ENCODE measurements around the gene CALR3. TPM values are rescaled to one million over a fixed set of nuclear protein-coding genes. Genes with fewer than 3 reads are reported as not detected.

CALR3 gene
- total RNA-seq, 1 experiment from 2014 or later = 0.71 TPM

GRCh38 chr19:16446108-16446723, 49.8 kb downstream of the CALR3 start:
- no peaks in the 10 kb centered on the region; the same call in 1 of the 2 replicates for H4K20me1 ChIP-seq (ENCODE audit: insufficient read depth, low read depth, low read length)
- peak overlapping the region; percentile 49 for H3K4me3 ChIP-seq (ENCODE audit: low read length)
- peak overlapping the region; percentile 73 for H3K4me2 ChIP-seq (ENCODE audit: low read depth, low read length, poor library complexity, severe bottlenecking)
- H3K9ac ChIP-seq (ENCODE audit: low read length) = peak overlapping the region; percentile 86
- no peak overlapping the region for H2AFZ ChIP-seq (ENCODE audit: low read length)
- H3K9me2 ChIP-seq (replicated peaks; ENCODE audit: insufficient read depth, low read length) = no peaks in the 10 kb centered on the region
- H3K27ac ChIP-seq (ENCODE audit: low read length) = peak overlapping the region; percentile 99
- H3K4me1 ChIP-seq (ENCODE audit: low read length) = peaks cover 95% of the 10 kb centered on the region
- no peaks in the 10 kb centered on the region for H3K36me3 ChIP-seq (ENCODE audit: insufficient read depth, low read length)
- no peaks in the 10 kb centered on the region for H3K9me3 ChIP-seq (ENCODE audit: low read length)
- H3K27me3 ChIP-seq (ENCODE audit: low read length) = no peaks in the 10 kb centered on the region
- peak; percentile 90 for DNase-seq
- H3K79me2 ChIP-seq (ENCODE audit: low read length) = peaks cover 53% of the 10 kb centered on the region

- H3K9ac ChIP-seq (ENCODE audit: low read length) = peak overlapping the region; percentile 86
- H4K20me1 ChIP-seq (ENCODE audit: insufficient read depth, low read depth, low read length) = no peaks in the 10 kb centered on the region; the same call in 1 of the 2 replicates
- no peaks in the 10 kb centered on the region for H3K9me3 ChIP-seq (ENCODE audit: low read length)
- peak overlapping the region; percentile 49 for H3K4me3 ChIP-seq (ENCODE audit: low read length)
- peaks cover 6% of the 10 kb centered on the region; the same call in 1 of the 2 replicates for H3K36me3 ChIP-seq (ENCODE audit: insufficient read depth, low read length)
- H3K27ac ChIP-seq (ENCODE audit: low read length) = peak overlapping the region; percentile 99
- no peaks in the 10 kb centered on the region for H3K9me2 ChIP-seq (replicated peaks; ENCODE audit: insufficient read depth, low read length)
- no peaks in the 10 kb centered on the region for H3K27me3 ChIP-seq (ENCODE audit: low read length)
- peaks cover 51% of the 10 kb centered on the region for H3K79me2 ChIP-seq (ENCODE audit: low read length)
- no peak overlapping the region for H2AFZ ChIP-seq (ENCODE audit: low read length)
- H3K4me1 ChIP-seq (ENCODE audit: low read length) = peaks cover 87% of the 10 kb centered on the region
- DNase-seq = peak; percentile 93
- peak overlapping the region; percentile 73 for H3K4me2 ChIP-seq (ENCODE audit: low read depth, low read length, poor library complexity, severe bottlenecking)
These were observed 50.5 kb downstream of the CALR3 start for GRCh38 chr19:16445238-16446107.

GRCh38 chr19:16444269-16444600, 51.7 kb downstream of the CALR3 start:
- peaks cover 78% of the 10 kb centered on the region for H3K4me1 ChIP-seq (ENCODE audit: low read length)
- H3K9me3 ChIP-seq (ENCODE audit: low read length) = no peaks in the 10 kb centered on the region
- H2AFZ ChIP-seq (ENCODE audit: low read length) = no peak overlapping the region
- H3K4me3 ChIP-seq (ENCODE audit: low read length) = peak overlapping the region; percentile 39; the same call in 1 of the 2 replicates
- no peaks in the 10 kb centered on the region; the same call in 1 of the 2 replicates for H4K20me1 ChIP-seq (ENCODE audit: insufficient read depth, low read depth, low read length)
- no peaks in the 10 kb centered on the region for H3K9me2 ChIP-seq (replicated peaks; ENCODE audit: insufficient read depth, low read length)
- H3K36me3 ChIP-seq (ENCODE audit: insufficient read depth, low read length) = peaks cover 11% of the 10 kb centered on the region; the same call in 1 of the 2 replicates
- peaks cover 39% of the 10 kb centered on the region for H3K79me2 ChIP-seq (ENCODE audit: low read length)
- H3K27me3 ChIP-seq (ENCODE audit: low read length) = no peaks in the 10 kb centered on the region
- peak overlapping the region; percentile 99 for H3K27ac ChIP-seq (ENCODE audit: low read length)
- peak overlapping the region; percentile 86 for H3K9ac ChIP-seq (ENCODE audit: low read length)
- H3K4me2 ChIP-seq (ENCODE audit: low read depth, low read length, poor library complexity, severe bottlenecking) = peak overlapping the region; percentile 73
- DNase-seq = peak; percentile 80

GRCh38 chr19:16442386-16443276, 53.3 kb downstream of the CALR3 start:
- peak overlapping the region; percentile 7; the same call in 1 of the 2 replicates for H3K4me3 ChIP-seq (ENCODE audit: low read length)
- H3K27ac ChIP-seq (ENCODE audit: low read length) = peak overlapping the region; percentile 99
- H3K79me2 ChIP-seq (ENCODE audit: low read length) = peaks cover 29% of the 10 kb centered on the region
- H3K4me2 ChIP-seq (ENCODE audit: low read depth, low read length, poor library complexity, severe bottlenecking) = peak overlapping the region; percentile 73
- no peaks in the 10 kb centered on the region for H3K27me3 ChIP-seq (ENCODE audit: low read length)
- no peaks in the 10 kb centered on the region for H3K9me2 ChIP-seq (replicated peaks; ENCODE audit: insufficient read depth, low read length)
- no peaks in the 10 kb centered on the region for H4K20me1 ChIP-seq (ENCODE audit: insufficient read depth, low read depth, low read length)
- H3K4me1 ChIP-seq (ENCODE audit: low read length) = peaks cover 62% of the 10 kb centered on the region
- DNase-seq = peak; percentile 51
- peaks cover 17% of the 10 kb centered on the region; the same call in 1 of the 2 replicates for H3K36me3 ChIP-seq (ENCODE audit: insufficient read depth, low read length)
- no peaks in the 10 kb centered on the region for H3K9me3 ChIP-seq (ENCODE audit: low read length)
- no peak overlapping the region for H2AFZ ChIP-seq (ENCODE audit: low read length)
- H3K9ac ChIP-seq (ENCODE audit: low read length) = peak overlapping the region; percentile 63

- peak; percentile 83 for DNase-seq
- H3K4me3 ChIP-seq (ENCODE audit: low read length) = no peak overlapping the region
- H3K27me3 ChIP-seq (ENCODE audit: low read length) = no peaks in the 10 kb centered on the region
- H3K9me3 ChIP-seq (ENCODE audit: low read length) = no peaks in the 10 kb centered on the region
- H3K9me2 ChIP-seq (replicated peaks; ENCODE audit: insufficient read depth, low read length) = no peaks in the 10 kb centered on the region
- H3K79me2 ChIP-seq (ENCODE audit: low read length) = peaks cover 32% of the 10 kb centered on the region
- peak overlapping the region; percentile 63 for H3K9ac ChIP-seq (ENCODE audit: low read length)
- peaks cover 27% of the 10 kb centered on the region; the same call in 1 of the 2 replicates for H3K36me3 ChIP-seq (ENCODE audit: insufficient read depth, low read length)
- H3K4me2 ChIP-seq (ENCODE audit: low read depth, low read length, poor library complexity, severe bottlenecking) = peak overlapping the region; percentile 73
- H3K27ac ChIP-seq (ENCODE audit: low read length) = peak overlapping the region; percentile 99
- H4K20me1 ChIP-seq (ENCODE audit: insufficient read depth, low read depth, low read length) = no peaks in the 10 kb centered on the region
- H3K4me1 ChIP-seq (ENCODE audit: low read length) = peaks cover 56% of the 10 kb centered on the region
- no peak overlapping the region for H2AFZ ChIP-seq (ENCODE audit: low read length)
These were observed 54.3 kb downstream of the CALR3 start for GRCh38 chr19:16441661-16442162.

GRCh38 chr19:16436780-16437332, 59.1 kb downstream of the CALR3 start:
- Histone ChIP-seq H3K4me1 (ENCODE audit: low read length) (peaks cover 12% of the 10 kb centered on the region), H3K9me2 (replicated peaks; ENCODE audit: insufficient read depth, low read length) (no peaks in the 10 kb centered on the region), H3K27ac (ENCODE audit: low read length) (peak overlapping the region; percentile 29), H3K36me3 (ENCODE audit: insufficient read depth, low read length) (peaks cover 52% of the 10 kb centered on the region), H3K4me2 (ENCODE audit: low read depth, low read length, poor library complexity, severe bottlenecking) (no peak overlapping the region), H3K27me3 (ENCODE audit: low read length) (no peaks in the 10 kb centered on the region), H3K9me3 (ENCODE audit: low read length) (no peaks in the 10 kb centered on the region), H3K79me2 (ENCODE audit: low read length) (peaks cover 21% of the 10 kb centered on the region), H4K20me1 (ENCODE audit: insufficient read depth, low read depth, low read length) (no peaks in the 10 kb centered on the region), H2AFZ (ENCODE audit: low read length) (no peak overlapping the region), H3K4me3 (ENCODE audit: low read length) (no peak overlapping the region), H3K9ac (ENCODE audit: low read length) (no peak overlapping the region)
- no peak for DNase-seq

GRCh38 chr19:16435999-16436650, 59.8 kb downstream of the CALR3 start:
- peak overlapping the region; percentile 29 for H3K27ac ChIP-seq (ENCODE audit: low read length)
- peaks cover 7% of the 10 kb centered on the region; the same call in 1 of the 2 replicates for H3K4me1 ChIP-seq (ENCODE audit: low read length)
- no peak overlapping the region for H3K4me2 ChIP-seq (ENCODE audit: low read depth, low read length, poor library complexity, severe bottlenecking)
- H4K20me1 ChIP-seq (ENCODE audit: insufficient read depth, low read depth, low read length) = no peaks in the 10 kb centered on the region
- no peak overlapping the region for H2AFZ ChIP-seq (ENCODE audit: low read length)
- no peaks in the 10 kb centered on the region for H3K9me3 ChIP-seq (ENCODE audit: low read length)
- no peaks in the 10 kb centered on the region for H3K9me2 ChIP-seq (replicated peaks; ENCODE audit: insufficient read depth, low read length)
- H3K79me2 ChIP-seq (ENCODE audit: low read length) = peaks cover 21% of the 10 kb centered on the region
- no peak overlapping the region for H3K4me3 ChIP-seq (ENCODE audit: low read length)
- peak; percentile 40 for DNase-seq
- peaks cover 52% of the 10 kb centered on the region for H3K36me3 ChIP-seq (ENCODE audit: insufficient read depth, low read length)
- H3K27me3 ChIP-seq (ENCODE audit: low read length) = no peaks in the 10 kb centered on the region
- H3K9ac ChIP-seq (ENCODE audit: low read length) = no peak overlapping the region
